K562 (cell line): Measurements from ENCODE around the gene TMEM239. TPM values are rescaled to one million over a fixed set of nuclear protein-coding genes. Genes with fewer than 3 reads are reported as not detected.

ENCODE experiments used
- ATAC-seq: fragments of 200-7000 bp; cut with Tn5 transposase; 3 replicates; pipeline ENCODE4 v1.9.1; 2020; ENCODE audit warnings: moderate library complexity
- BruUV-seq: library from RNA; stranded (reverse); fragments of 400-500 nt; replicated peaks from 2 replicates; lab custom pipeline; 2021; lab: Mats Ljungman, UMichigan
- CTCF ChIA-PET: fragments of 300-600 bp; formaldehyde crosslinking; extraction: SDS; loops from one replicate; lab custom pipeline; 2021; ENCODE audit warnings: low intra/inter-chr PET ratio; lab: Yijun Ruan, JAX
- POLR2A ChIA-PET: fragments of 300-600, 350-650 bp; sonication (Branson Sonifier 250); formaldehyde crosslinking; extraction: SDS; loops from one replicate; lab custom pipeline; 2021; ENCODE audit warnings: antibody characterized with exemption, inconsistent platforms; lab: Yijun Ruan, JAX
- DNase-seq, 4 experiments: peaks; one replicate each; pipeline versions ENCODE4 v3.0.0 to v3.0.0-alpha.2; 2011 to 2018; ENCODE audit warnings: low spot score in 3 of 4, mixed read lengths in 3 of 4; ENCODE audit errors: extremely low read depth in 1 of 4
- FAIRE-seq: peaks from 2 replicates; lab custom pipeline; 2011; peaks lifted over from hg19 to GRCh38; lab: Jason Lieb, UNC
- H2AFZ ChIP-seq: 2 replicates; pipeline ENCODE4 v1.6.0; 2011; ENCODE audit warnings: low read depth, low read length, control low read depth, inconsistent platforms
- H3K27ac ChIP-seq: fragments of 200-600 bp; 3 replicates; pipeline ENCODE4 v1.8.0; 2011; ENCODE audit warnings: low read depth, mild to moderate bottlenecking, control low read depth, inconsistent platforms, low read length, moderate library complexity, mixed read lengths; ENCODE audit errors: extremely low read depth
- H3K27me3 ChIP-seq, 2 experiments: fragments of 300-600 bp in 1 of 2; 2 replicates in 1 of 2; 3 replicates in 1 of 2; pipeline versions ENCODE4 v1.6.0 to v1.8.0; 2011; ENCODE audit warnings: inconsistent platforms in 2 of 2, low read length in 2 of 2, mild to moderate bottlenecking in 1 of 2, mixed read lengths in 1 of 2, moderate library complexity in 1 of 2; ENCODE audit not compliant: control insufficient read depth in 2 of 2, insufficient read depth in 2 of 2
- H3K36me3 ChIP-seq: fragments of 300-600 bp; 3 replicates; pipeline ENCODE4 v1.8.0; 2011; ENCODE audit warnings: mild to moderate bottlenecking, low read length, inconsistent platforms; ENCODE audit not compliant: control insufficient read depth, insufficient read depth
- H3K4me1 ChIP-seq, 2 experiments: fragments of 200-600 bp in 1 of 2; replicated peaks in 1 of 2; 2 replicates in 1 of 2; 3 replicates in 1 of 2; pipeline versions ENCODE4 v1.5.1 to v1.8.0; 2011; ENCODE audit warnings: inconsistent platforms in 2 of 2, low read length in 2 of 2, mild to moderate bottlenecking in 1 of 2, mixed read lengths in 1 of 2, moderate library complexity in 1 of 2; ENCODE audit not compliant: control insufficient read depth in 2 of 2, insufficient read depth in 2 of 2
- H3K4me2 ChIP-seq: 2 replicates; pipeline ENCODE4 v1.6.1; 2011; ENCODE audit warnings: low read length, control low read depth, inconsistent platforms, mixed read lengths; ENCODE audit not compliant: insufficient read depth
- H3K4me3 ChIP-seq: fragments of 200-600 bp; sonication (generic), shearing (Covaris generic); 2 replicates; pipeline ENCODE4 v1.5.1; 2016; ENCODE audit warnings: control low read depth, inconsistent platforms
- H3K79me2 ChIP-seq: fragments of 200-600 bp; 3 replicates; pipeline ENCODE4 v1.8.0; 2011; ENCODE audit warnings: low read length, inconsistent platforms; ENCODE audit not compliant: control insufficient read depth, insufficient read depth
- H3K9ac ChIP-seq, 2 experiments: 2 replicates each; pipeline versions ENCODE4 v1.6.0 to v1.6.1; 2011; ENCODE audit warnings: low read depth in 2 of 2, low read length in 2 of 2, control low read depth in 1 of 2, inconsistent platforms in 1 of 2, mild to moderate bottlenecking in 1 of 2, mixed read lengths in 1 of 2; ENCODE audit not compliant: insufficient read depth in 1 of 2
- H3K9me1 ChIP-seq: one replicate; pipeline ENCODE4 v1.6.0; 2011; ENCODE audit warnings: inconsistent platforms, mild to moderate bottlenecking, low read length, moderate library complexity; ENCODE audit not compliant: control insufficient read depth, insufficient read depth
- H3K9me3 ChIP-seq: replicated peaks from 2 replicates; pipeline ENCODE4 v1.5.1; 2011; ENCODE audit warnings: low read depth, low read length, inconsistent platforms; ENCODE audit not compliant: control insufficient read depth, insufficient read depth
- H4K20me1 ChIP-seq: replicated peaks from 2 replicates; pipeline ENCODE4 v1.6.1; 2011; ENCODE audit warnings: low read length, inconsistent platforms, mixed read lengths; ENCODE audit not compliant: control insufficient read depth, insufficient read depth
- CEBPG ChIP-seq, 3 experiments: fragments of 200-800 bp in 1 of 3; sonication (Bioruptor generic) in 1 of 3; sonication (generic) in 1 of 3; formaldehyde crosslinking in 1 of 3; IDR thresholded peaks in 2 of 3; conservative IDR thresholded peaks in 1 of 3; 2 replicates each; pipeline versions ENCODE4 v1.6.1 to v1.8.0; 2016 to 2022; ENCODE audit warnings: missing compliant biosample characterization in 2 of 3, missing genetic modification characterization in 2 of 3, mild to moderate bottlenecking in 1 of 3, missing genetic modification reagents in 1 of 3
- CTCF ChIP-seq, 3 experiments: IDR thresholded peaks in 2 of 3; conservative IDR thresholded peaks in 1 of 3; 2 replicates each; pipeline ENCODE4 v1.5.1; 2011 to 2012; ENCODE audit warnings: low read length in 3 of 3, mild to moderate bottlenecking in 3 of 3, control low read depth in 2 of 3, improper control_type of control experiment in 1 of 3, inconsistent platforms in 1 of 3, low read depth in 1 of 3, mixed read lengths in 1 of 3, moderate library complexity in 1 of 3; ENCODE audit not compliant: insufficient read depth in 2 of 3
- NCOA6 ChIP-seq: fragments of 450-650 bp; IDR thresholded peaks from 2 replicates; pipeline ENCODE4 v1.6.1; 2017; ENCODE audit warnings: mild to moderate bottlenecking
- NFXL1 ChIP-seq: fragments of 450-650 bp; formaldehyde crosslinking; IDR thresholded peaks from 2 replicates; pipeline ENCODE4 v1.4.0; 2021; ENCODE audit warnings: mild to moderate bottlenecking
- SMARCA5 ChIP-seq: fragments of 450-650 bp; IDR thresholded peaks from 2 replicates; pipeline ENCODE4 v1.6.1; 2016
- ZNF280A ChIP-seq: fragments of 450-650 bp; IDR thresholded peaks from 2 replicates; pipeline ENCODE4 v1.6.1; 2018; ENCODE audit warnings: mild to moderate bottlenecking, low read depth; ENCODE audit not compliant: partially characterized antibody
- WGBS: fragments of 100-300 bp; shearing (Covaris generic); methylation state at CpG from one replicate; pipeline ENCODE4 v1.1.6; 2016; ENCODE audit warnings: low coverage, mixed read lengths; ENCODE audit not compliant: insufficient coverage; ENCODE audit errors: missing lambda C conversion rate; 5-methylcytosine and 5-hydroxymethylcytosine counted together
- in situ Hi-C: fragments of 300-500 bp; cut with MboI; formaldehyde crosslinking; loops from 4 replicates; pipeline ENCODE4 v1.15.0; 2018; ENCODE audit warnings: inconsistent platforms, mixed read lengths
- intact Hi-C: fragments of 100-400 bp; cut with micrococcal nuclease; formaldehyde crosslinking; loops from 2 replicates; pipeline ENCODE4 v1.14.2; 2022
- polyA plus RNA-seq, 8 experiments: library from polyadenylated mRNA; depleted of rRNA in 4 of 8; stranded (reverse) in 5 of 8; unstranded in 3 of 8; fragments of >200 nt; fragmentation: Nextera tagmentation in 2 of 8; fragmentation: Illumina TruSeq in 1 of 8; extraction: Ambion mirVana in 2 of 8; extraction: Trizol in 1 of 8; gene quantifications; 2 replicates each; pipeline versions ENCODE4 v1.2.1 to v1.2.3, GENCODE V29; 2011 to 2014; ENCODE audit warnings: inconsistent platforms in 1 of 8, missing spikeins in 1 of 8
- total RNA-seq, 7 experiments: library from RNA; depleted of rRNA in 6 of 7; stranded (reverse); fragments of >200 nt in 6 of 7; fragmentation: Illumina TruSeq in 2 of 7; extraction: Trizol in 2 of 7; gene quantifications; 2 replicates each; pipeline versions ENCODE4 v1.2.1 to v1.2.3, GENCODE V29; 2011 to 2021; ENCODE audit warnings: low replicate concordance in 1 of 7
- TF ChIP-seq, protein P1 (sequence below): sonication (generic); IDR thresholded peaks from 2 replicates; pipeline ENCODE4 v1.6.1; 2016

The TMEM239 gene
- total and polyA plus RNA-seq, 9 of the 15 experiments (the other 6 are each of a cell fraction or from before 2014, with no cell fraction given), result not detected

DNA sequence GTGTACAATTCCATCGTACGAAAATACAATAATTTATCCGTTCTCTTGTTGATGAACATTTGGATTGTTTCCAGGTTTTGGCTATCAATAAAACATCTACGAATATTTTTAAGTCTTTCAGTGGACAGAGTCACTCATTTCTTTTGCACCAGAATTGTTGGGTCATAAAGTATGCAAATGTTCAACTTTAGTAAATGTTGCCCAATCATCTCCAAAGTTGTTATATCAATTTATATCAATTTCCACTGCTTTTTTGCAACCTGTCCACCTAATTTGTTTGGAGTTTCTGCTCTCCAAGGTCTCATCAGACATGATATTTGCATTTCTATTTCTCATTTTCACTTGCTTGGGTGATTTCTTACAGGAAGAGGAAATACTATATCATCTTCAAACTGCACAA lies 10.5 kb downstream of the TMEM239 start:
- Histone ChIP-seq H4K20me1 (no peaks in the 10 kb centered on the region), H3K4me1 (peaks cover 2 to 5% of the 10 kb centered on the region in 2 experiments; a peak in 2 of 5 replicates), H3K36me3 (no peaks in the 10 kb centered on the region), H2AFZ (no peak overlapping the region), H3K27ac (no peak overlapping the region), H3K4me2 (no peak overlapping the region), H3K79me2 (no peaks in the 10 kb centered on the region), H3K9ac (no peak overlapping the region), H3K9me1 (no peaks in the 10 kb centered on the region), H3K4me3 (no peak overlapping the region), H3K9me3 (no peaks in the 10 kb centered on the region), H3K27me3 (no peaks in the 10 kb centered on the region)
- in situ Hi-C loops (no loop called here), intact Hi-C loops (no loop called here)
- ATAC-seq (no peak), FAIRE-seq (no peak), DNase-seq (no peak)
- no TSS peak for BruUV-seq
- TF ChIP-seq CEBPG (CRISPR knock-in tag; IDR thresholded peaks at IDR 0.05), result no peak
- TF ChIP-seq CEBPG (tag; conservative IDR thresholded peaks at IDR 0.05 in 1 of 2, IDR thresholded peaks at IDR 0.05 in 1 of 2), result peak in 1 of 2 experiments; percentile 57; a peak in 1 of 4 replicates
- no peak for TF ChIP-seq SMARCA5
- TF ChIP-seq, protein P1, sequence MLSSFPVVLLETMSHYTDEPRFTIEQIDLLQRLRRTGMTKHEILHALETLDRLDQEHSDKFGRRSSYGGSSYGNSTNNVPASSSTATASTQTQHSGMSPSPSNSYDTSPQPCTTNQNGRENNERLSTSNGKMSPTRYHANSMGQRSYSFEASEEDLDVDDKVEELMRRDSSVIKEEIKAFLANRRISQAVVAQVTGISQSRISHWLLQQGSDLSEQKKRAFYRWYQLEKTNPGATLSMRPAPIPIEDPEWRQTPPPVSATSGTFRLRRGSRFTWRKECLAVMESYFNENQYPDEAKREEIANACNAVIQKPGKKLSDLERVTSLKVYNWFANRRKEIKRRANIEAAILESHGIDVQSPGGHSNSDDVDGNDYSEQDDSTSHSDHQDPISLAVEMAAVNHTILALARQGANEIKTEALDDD, result no peak
- no peak for TF ChIP-seq NFXL1 (CRISPR knock-in tag)
- TF ChIP-seq NCOA6, result no peak
- WGBS, result 24% methylated on average over 4 of the region's 4 CpGs
- ChIA-PET CTCF (no interaction called here), POLR2A (interaction anchor here (1.1 kb wide), 1 partner anchor 14 kb away, joined by 3 read pairs; the partner anchor contains the start of genes PCED1A and VPS16)

GRCh38 chr20:2829376-2829775 lies 13.2 kb downstream of the TMEM239 start:
- POLR2A ChIA-PET, result no interaction called here
- in situ Hi-C loops, result no loop called here
- TF ChIP-seq CTCF (IDR thresholded peaks at IDR 0.05 in 2 of 3, conservative IDR thresholded peaks at IDR 0.05 in 1 of 3; ENCODE audit: insufficient read depth in 2 of 3, low read depth in 1 of 3, low read length in 3 of 3) (0 out of 6 replicates have a peak, but pooled peaks of 1 of the 3 experiments have one; percentile 2), ZNF280A (no peak)

More at GRCh38 chr20:2829376-2829775, 13.2 kb downstream of the TMEM239 start:
- H3K27me3 ChIP-seq, result no peaks in the 10 kb centered on the region
- no peaks in the 10 kb centered on the region for H4K20me1 ChIP-seq
- H3K4me1 ChIP-seq, result no peaks in the 10 kb centered on the region; a peak in 1 of 5 replicates
- H3K9me1 ChIP-seq, result no peaks in the 10 kb centered on the region
- no peak overlapping the region for H2AFZ ChIP-seq
- FAIRE-seq (no peak), DNase-seq (no peak), ATAC-seq (no peak)
- WGBS, result 10% methylated on average over 6 of the region's 6 CpGs
- no peak overlapping the region for H3K27ac ChIP-seq
- no peak overlapping the region for H3K4me3 ChIP-seq
- intact Hi-C loops, result no loop called here
- H3K79me2 ChIP-seq, result no peaks in the 10 kb centered on the region
- no TSS peak for BruUV-seq
- H3K4me2 ChIP-seq, result no peak overlapping the region
- CTCF ChIA-PET, result no interaction called here
- H3K9me3 ChIP-seq, result no peaks in the 10 kb centered on the region
- no peak overlapping the region for H3K9ac ChIP-seq
- no peaks in the 10 kb centered on the region for H3K36me3 ChIP-seq
